Heart left ventricle (tissue), 13 donors: ENCODE results near the gene IL12A.

Experiments used
- POLR2A ChIP-seq, 2 donors: fragments of 450-650 bp; IDR thresholded peaks; one replicate each; pipeline ENCODE4 v1.6.1; 2017; ENCODE audit warnings: antibody characterized with exemption in 2 of 2, mild to moderate bottlenecking in 2 of 2, moderate library complexity in 2 of 2
- TF ChIP-seq, protein P1 (sequence below), 12 donors: fragments of 200-600 bp; sonication (generic) in 4 of 12; IDR thresholded peaks; one replicate each; pipeline versions ENCODE4 v1.5.0 to v1.8.0; 2018 to 2022; ENCODE audit warnings: antibody characterized with exemption in 12 of 12, mild to moderate bottlenecking in 5 of 12
- donor health status: ischemic (EF 13 %, LVEDD 7.1; RV severe dilation, severe dysfunction).
- donor health status: DM: no; HTN: yes; CAD: no.
- donor health status: DM: no; HTN: no; CAD: no.
- donor health status: ischemic (EF 25% LVEDD 6.9; RV normal size, moderate dysfunction).
- donor health status: ischemic (EF 25% LVEDD 5.7; RV mildly dilated, moderate dysfunction).
- donor health status: ischemic (EF 35%, LVEDD 5.7; RV mildly dilated, moderate dysfunction).
- donor health status: nonischemic (EF 11% LVEDD 7.7; RV severe dilation, severe dysfunction).
- donor health status: DM: yes; HTN: yes; CAD: no.
- donor health status: PGD.
- donor health status: ischemic (EF 29% LVEDD 5.4; RV normal size, mild dysfunction).
- donor health status: nonischemic (EF 23%, LVEDD 6.1; RV moderate dilation, normal function).

DNA sequence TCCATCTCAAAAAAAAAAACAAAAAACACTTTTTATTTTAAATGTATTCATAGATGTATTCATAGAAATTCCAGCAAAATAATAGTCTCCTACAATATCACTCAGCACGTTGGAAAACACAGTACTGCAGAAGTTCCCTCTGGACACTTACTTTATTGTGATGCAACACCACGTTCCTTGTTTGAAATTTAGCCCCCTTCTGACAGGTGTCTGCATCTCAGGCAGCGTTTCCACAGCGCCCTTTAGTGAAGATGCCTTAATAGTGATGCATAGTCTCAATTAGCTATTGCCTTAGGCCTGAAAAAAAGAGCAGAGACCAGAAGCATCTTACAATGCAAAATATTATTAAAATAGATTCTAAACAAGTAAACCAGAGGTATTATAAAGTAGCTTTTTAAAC, 20.3 kb downstream of the IL12A start:
- TF ChIP-seq, protein P1, sequence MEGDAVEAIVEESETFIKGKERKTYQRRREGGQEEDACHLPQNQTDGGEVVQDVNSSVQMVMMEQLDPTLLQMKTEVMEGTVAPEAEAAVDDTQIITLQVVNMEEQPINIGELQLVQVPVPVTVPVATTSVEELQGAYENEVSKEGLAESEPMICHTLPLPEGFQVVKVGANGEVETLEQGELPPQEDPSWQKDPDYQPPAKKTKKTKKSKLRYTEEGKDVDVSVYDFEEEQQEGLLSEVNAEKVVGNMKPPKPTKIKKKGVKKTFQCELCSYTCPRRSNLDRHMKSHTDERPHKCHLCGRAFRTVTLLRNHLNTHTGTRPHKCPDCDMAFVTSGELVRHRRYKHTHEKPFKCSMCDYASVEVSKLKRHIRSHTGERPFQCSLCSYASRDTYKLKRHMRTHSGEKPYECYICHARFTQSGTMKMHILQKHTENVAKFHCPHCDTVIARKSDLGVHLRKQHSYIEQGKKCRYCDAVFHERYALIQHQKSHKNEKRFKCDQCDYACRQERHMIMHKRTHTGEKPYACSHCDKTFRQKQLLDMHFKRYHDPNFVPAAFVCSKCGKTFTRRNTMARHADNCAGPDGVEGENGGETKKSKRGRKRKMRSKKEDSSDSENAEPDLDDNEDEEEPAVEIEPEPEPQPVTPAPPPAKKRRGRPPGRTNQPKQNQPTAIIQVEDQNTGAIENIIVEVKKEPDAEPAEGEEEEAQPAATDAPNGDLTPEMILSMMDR (IDR thresholded peaks at IDR 0.05) = no peak
- no peak for TF ChIP-seq POLR2A (IDR thresholded peaks at IDR 0.05)
